Esophagus muscularis mucosa (tissue), 3 donors: Measurements from ENCODE around the gene SDE2.

Source experiments
- POLR2A ChIP-seq: fragments of 450-650 bp; IDR thresholded peaks from one replicate; pipeline ENCODE4 v1.6.1; 2017; ENCODE audit warnings: antibody characterized with exemption, moderate library complexity, mild to moderate bottlenecking, low read depth
- TF ChIP-seq, protein P1 (sequence below), 3 experiments: fragments of 200-600 bp in 2 of 3; fragments of 450-650 bp in 1 of 3; sonication (generic) in 2 of 3; IDR thresholded peaks; one replicate each; pipeline ENCODE4 v1.5.1; 2017 to 2019; ENCODE audit warnings: antibody characterized with exemption in 3 of 3, mild to moderate bottlenecking in 2 of 3, moderate library complexity in 1 of 3

DNA sequence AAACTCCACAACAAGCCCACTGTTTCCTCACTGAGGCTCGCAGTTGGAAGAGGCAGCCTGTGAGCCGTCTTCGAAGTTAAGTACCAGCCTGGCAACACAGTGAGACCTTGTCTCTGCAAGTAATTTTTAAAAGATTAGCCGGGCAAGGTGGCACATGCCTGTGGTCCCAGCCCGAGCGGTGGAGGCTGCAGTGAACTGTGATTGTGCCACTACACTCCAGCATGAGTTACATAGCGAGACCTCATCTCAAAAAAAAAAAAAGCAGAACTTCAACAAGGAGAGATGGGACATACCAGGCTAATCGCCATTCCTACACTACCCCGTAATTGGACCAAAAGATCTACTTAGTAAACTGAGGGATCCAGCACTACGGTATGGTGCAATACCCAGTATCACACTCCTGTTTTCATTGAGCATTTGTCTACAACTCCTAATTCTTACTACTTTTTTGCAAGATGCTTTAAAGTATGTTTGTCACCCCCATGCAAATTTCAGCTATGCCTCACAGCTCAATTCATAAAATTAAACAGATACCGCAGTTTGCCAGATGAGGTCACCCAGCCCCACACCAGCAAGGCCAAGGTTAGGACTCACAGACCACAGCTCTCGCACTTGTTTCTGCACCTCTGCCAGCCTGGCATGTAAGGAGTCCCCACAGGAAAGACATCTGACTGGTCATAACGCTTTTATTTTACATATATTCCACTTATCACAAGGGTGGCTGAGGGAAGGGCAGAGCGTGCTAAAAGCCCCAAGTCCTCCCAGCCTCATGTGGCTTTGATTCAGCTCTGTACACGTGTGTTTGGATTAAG lies 21.0 kb downstream of the SDE2 start:
- TF ChIP-seq POLR2A = no peak
- TF ChIP-seq, protein P1, sequence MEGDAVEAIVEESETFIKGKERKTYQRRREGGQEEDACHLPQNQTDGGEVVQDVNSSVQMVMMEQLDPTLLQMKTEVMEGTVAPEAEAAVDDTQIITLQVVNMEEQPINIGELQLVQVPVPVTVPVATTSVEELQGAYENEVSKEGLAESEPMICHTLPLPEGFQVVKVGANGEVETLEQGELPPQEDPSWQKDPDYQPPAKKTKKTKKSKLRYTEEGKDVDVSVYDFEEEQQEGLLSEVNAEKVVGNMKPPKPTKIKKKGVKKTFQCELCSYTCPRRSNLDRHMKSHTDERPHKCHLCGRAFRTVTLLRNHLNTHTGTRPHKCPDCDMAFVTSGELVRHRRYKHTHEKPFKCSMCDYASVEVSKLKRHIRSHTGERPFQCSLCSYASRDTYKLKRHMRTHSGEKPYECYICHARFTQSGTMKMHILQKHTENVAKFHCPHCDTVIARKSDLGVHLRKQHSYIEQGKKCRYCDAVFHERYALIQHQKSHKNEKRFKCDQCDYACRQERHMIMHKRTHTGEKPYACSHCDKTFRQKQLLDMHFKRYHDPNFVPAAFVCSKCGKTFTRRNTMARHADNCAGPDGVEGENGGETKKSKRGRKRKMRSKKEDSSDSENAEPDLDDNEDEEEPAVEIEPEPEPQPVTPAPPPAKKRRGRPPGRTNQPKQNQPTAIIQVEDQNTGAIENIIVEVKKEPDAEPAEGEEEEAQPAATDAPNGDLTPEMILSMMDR (IDR thresholded peaks at IDR 0.05) = no peak
